Osteocyte (in vitro differentiated cells): Measurements from ENCODE around the gene CCNY. TPM values are rescaled to one million over a fixed set of nuclear protein-coding genes. Genes with fewer than 3 reads are reported as not detected.

Experiments used
- DNase-seq: peaks from one replicate; pipeline ENCODE4 v3.0.0; 2021; ENCODE audit warnings: mixed read lengths; ENCODE audit not compliant: unreplicated experiment; ENCODE audit errors: extremely low spot score
- H3K27ac Mint-ChIP-seq: one replicate; pipeline ENCODE4 v1.8.0; 2021; ENCODE audit warnings: mild to moderate bottlenecking, mixed read lengths; ENCODE audit not compliant: unreplicated experiment
- H3K27me3 Mint-ChIP-seq: one replicate; pipeline ENCODE4 v1.8.0; 2021; ENCODE audit warnings: mixed read lengths; ENCODE audit not compliant: unreplicated experiment
- H3K36me3 Mint-ChIP-seq: one replicate; pipeline ENCODE4 v1.8.0; 2021; ENCODE audit warnings: mixed read lengths; ENCODE audit not compliant: unreplicated experiment
- H3K4me1 Mint-ChIP-seq: one replicate; pipeline ENCODE4 v1.8.0; 2021; ENCODE audit warnings: mixed read lengths; ENCODE audit not compliant: unreplicated experiment
- H3K4me3 Mint-ChIP-seq: one replicate; pipeline ENCODE4 v1.8.0; 2021; ENCODE audit warnings: mild to moderate bottlenecking, moderate library complexity, mixed read lengths; ENCODE audit not compliant: unreplicated experiment
- H3K9me3 Mint-ChIP-seq: one replicate; pipeline ENCODE4 v1.8.0; 2021; ENCODE audit warnings: mixed read lengths; ENCODE audit not compliant: unreplicated experiment
- total RNA-seq: library from RNA; stranded (reverse); gene quantifications from 2 replicates; pipeline ENCODE4 v1.2.1, GENCODE V29; 2021
- TF ChIP-seq, protein P1 (sequence below): fragments of 200-600 bp; sonication (generic); IDR thresholded peaks from 2 replicates; pipeline ENCODE4 v1.5.0; 2021; ENCODE audit warnings: antibody characterized with exemption, mild to moderate bottlenecking, moderate library complexity

The CCNY gene
- total RNA-seq, 1 donor from 2014 or later, result 76.4 TPM

GRCh38 chr10:35445150-35445884, 109.0 kb downstream of the CCNY start:
- Mint-ChIP-seq H3K27me3 (no peaks in the 10 kb centered on the region), H3K36me3 (peaks cover 4% of the 10 kb centered on the region), H3K4me1 (peaks cover 46% of the 10 kb centered on the region), H3K4me3 (no peak overlapping the region), H3K9me3 (peaks cover 16% of the 10 kb centered on the region), H3K27ac (no peak overlapping the region)
- TF ChIP-seq, protein P1, sequence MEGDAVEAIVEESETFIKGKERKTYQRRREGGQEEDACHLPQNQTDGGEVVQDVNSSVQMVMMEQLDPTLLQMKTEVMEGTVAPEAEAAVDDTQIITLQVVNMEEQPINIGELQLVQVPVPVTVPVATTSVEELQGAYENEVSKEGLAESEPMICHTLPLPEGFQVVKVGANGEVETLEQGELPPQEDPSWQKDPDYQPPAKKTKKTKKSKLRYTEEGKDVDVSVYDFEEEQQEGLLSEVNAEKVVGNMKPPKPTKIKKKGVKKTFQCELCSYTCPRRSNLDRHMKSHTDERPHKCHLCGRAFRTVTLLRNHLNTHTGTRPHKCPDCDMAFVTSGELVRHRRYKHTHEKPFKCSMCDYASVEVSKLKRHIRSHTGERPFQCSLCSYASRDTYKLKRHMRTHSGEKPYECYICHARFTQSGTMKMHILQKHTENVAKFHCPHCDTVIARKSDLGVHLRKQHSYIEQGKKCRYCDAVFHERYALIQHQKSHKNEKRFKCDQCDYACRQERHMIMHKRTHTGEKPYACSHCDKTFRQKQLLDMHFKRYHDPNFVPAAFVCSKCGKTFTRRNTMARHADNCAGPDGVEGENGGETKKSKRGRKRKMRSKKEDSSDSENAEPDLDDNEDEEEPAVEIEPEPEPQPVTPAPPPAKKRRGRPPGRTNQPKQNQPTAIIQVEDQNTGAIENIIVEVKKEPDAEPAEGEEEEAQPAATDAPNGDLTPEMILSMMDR, result no peak
- no peak for DNase-seq

DNA sequence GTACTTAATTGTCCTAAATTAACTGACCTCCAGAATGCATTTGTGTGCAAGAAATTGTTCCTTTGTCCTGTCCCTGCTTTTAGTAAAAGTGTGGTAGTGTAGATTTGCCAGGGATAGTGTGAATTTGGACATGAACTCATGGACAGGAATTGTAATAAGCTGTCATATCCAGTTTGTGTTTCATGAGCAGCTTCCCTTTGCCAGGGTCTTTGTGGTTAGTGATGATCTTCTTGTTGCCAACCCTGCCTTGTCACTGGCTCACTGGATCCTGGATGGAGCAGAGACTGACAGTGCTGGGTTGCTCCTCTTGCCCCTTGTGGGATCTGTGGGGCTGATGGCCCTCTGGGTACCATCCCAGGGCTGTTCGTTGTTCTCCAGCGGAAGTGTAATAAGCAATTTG, 110.1 kb downstream of the CCNY start:
- Mint-ChIP-seq H3K4me1 (peaks cover 57% of the 10 kb centered on the region), H3K27ac (peak overlapping the region; percentile 21), H3K4me3 (no peak overlapping the region), H3K36me3 (peaks cover 4% of the 10 kb centered on the region), H3K27me3 (no peaks in the 10 kb centered on the region), H3K9me3 (peaks cover 16% of the 10 kb centered on the region)
- TF ChIP-seq, protein P1, result no peak
- no peak for DNase-seq

GRCh38 chr10:35447693-35448407, 111.5 kb downstream of the CCNY start:
- TF ChIP-seq, protein P1, result no peak
- H3K36me3 Mint-ChIP-seq, result peaks cover 4% of the 10 kb centered on the region
- H3K27me3 Mint-ChIP-seq, result no peaks in the 10 kb centered on the region

DNA sequence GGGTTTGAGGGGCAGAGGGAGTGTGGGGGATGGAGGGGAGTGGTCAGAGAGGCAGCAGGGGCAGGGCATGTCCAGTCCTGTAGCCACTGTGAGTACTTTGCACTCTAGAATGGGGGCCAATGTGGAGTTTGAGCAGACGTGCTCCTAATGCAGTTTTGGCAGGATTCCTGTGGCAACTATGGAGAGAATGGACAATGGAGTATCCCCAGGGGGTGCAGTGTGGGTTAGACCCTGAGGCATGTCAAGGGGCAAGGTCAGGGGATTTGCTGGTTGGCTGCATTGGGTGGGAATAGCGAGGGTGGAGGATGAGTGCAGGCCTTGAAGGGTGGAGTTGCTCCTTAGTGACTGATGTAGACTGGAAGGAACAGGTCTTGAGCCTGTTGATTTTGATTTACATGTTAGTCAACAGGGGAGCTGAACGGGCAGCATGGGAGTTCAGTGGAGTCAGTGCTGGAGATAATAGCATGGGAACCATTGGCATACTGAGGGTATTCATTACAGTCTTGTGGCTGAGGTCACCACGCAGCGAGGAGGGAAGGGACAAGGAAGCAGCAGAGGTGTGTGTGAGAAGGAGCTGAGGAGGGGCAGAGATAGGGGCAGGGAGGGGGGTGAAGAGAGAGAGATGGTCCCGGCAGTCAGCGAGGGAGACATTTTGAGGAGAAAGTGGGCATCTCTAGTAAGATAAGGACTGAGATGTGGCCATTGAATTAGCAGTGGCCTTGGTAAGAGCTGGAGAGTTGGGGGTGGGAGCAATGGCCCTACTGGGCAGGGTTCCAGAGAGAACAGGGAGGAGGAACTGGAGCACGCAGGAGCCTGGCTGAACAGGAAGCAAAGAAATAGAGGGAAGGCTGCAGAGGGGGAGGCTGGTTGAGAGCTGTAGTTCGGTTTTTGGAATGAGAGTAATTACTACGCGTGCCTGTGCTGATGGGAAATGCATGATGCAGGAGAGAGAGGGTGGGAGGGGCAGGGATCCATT, 112.7 kb downstream of the CCNY start:
- no peak for DNase-seq
- TF ChIP-seq, protein P1, result no peak
- peaks cover 6% of the 10 kb centered on the region for H3K9me3 Mint-ChIP-seq
- no peak overlapping the region for H3K4me3 Mint-ChIP-seq
- H3K4me1 Mint-ChIP-seq, result peaks cover 68% of the 10 kb centered on the region
- no peaks in the 10 kb centered on the region for H3K36me3 Mint-ChIP-seq
- no peaks in the 10 kb centered on the region for H3K27me3 Mint-ChIP-seq
- H3K27ac Mint-ChIP-seq, result no peak overlapping the region

More at GRCh38 chr10:35447693-35448407, 111.5 kb downstream of the CCNY start:
- Mint-ChIP-seq H3K27ac (peak overlapping the region; percentile 50), H3K4me3 (no peak overlapping the region), H3K4me1 (peaks cover 63% of the 10 kb centered on the region), H3K9me3 (peaks cover 12% of the 10 kb centered on the region)
- DNase-seq, result no peak
